Trophoblast cell (in vitro differentiated cells and primary cell): ENCODE results near the gene LZTS3.
"Not testable (repeated sequence)": the region's sequence is repeated elsewhere in the genome, so short reads cannot be mapped to it uniquely, and the experiment has no call there.

Source experiments
- DNase-seq, 2 donors: peaks; one replicate each; pipeline ENCODE4 v3.0.0-alpha.2; 2016
- H2AFZ ChIP-seq: 2 replicates; pipeline ENCODE4 v1.6.1; 2013; ENCODE audit warnings: low read length, moderate library complexity, mild to moderate bottlenecking; ENCODE audit not compliant: insufficient read depth, poor library complexity
- H2AK5ac ChIP-seq: 2 replicates; pipeline ENCODE4 v1.6.1; 2013; ENCODE audit warnings: mild to moderate bottlenecking, low read length
- H2BK120ac ChIP-seq: 2 replicates; pipeline ENCODE4 v1.6.1; 2013; ENCODE audit warnings: low read length, mild to moderate bottlenecking, moderate library complexity; ENCODE audit not compliant: insufficient read depth, poor library complexity
- H2BK12ac ChIP-seq: 2 replicates; pipeline ENCODE4 v1.6.1; 2013; ENCODE audit warnings: mild to moderate bottlenecking, low read length, moderate library complexity
- H2BK5ac ChIP-seq: 2 replicates; pipeline ENCODE4 v1.6.1; 2013; ENCODE audit warnings: low read length, low read depth, moderate library complexity, mild to moderate bottlenecking; ENCODE audit not compliant: poor library complexity
- H3K14ac ChIP-seq: 2 replicates; pipeline ENCODE4 v1.6.1; 2013; ENCODE audit warnings: mild to moderate bottlenecking, low read length
- H3K18ac ChIP-seq: 2 replicates; pipeline ENCODE4 v1.6.1; 2013; ENCODE audit warnings: mild to moderate bottlenecking, low read length
- H3K23ac ChIP-seq: 2 replicates; pipeline ENCODE4 v1.6.1; 2013; ENCODE audit warnings: low read length
- H3K27ac ChIP-seq: 2 replicates; pipeline ENCODE4 v1.5.1; 2013; ENCODE audit warnings: low read depth, mild to moderate bottlenecking, inconsistent platforms, low read length, moderate library complexity
- H3K27me3 ChIP-seq: 2 replicates; pipeline ENCODE4 v1.6.1; 2013; ENCODE audit warnings: inconsistent platforms, mild to moderate bottlenecking, low read length, moderate library complexity; ENCODE audit not compliant: insufficient read depth
- H3K36me3 ChIP-seq, 2 experiments: 1 replicate in 1 of 2; 2 replicates in 1 of 2; pipeline ENCODE4 v1.6.1; 2013; ENCODE audit warnings: low read length in 2 of 2, mild to moderate bottlenecking in 2 of 2, moderate library complexity in 1 of 2; ENCODE audit not compliant: insufficient read depth in 2 of 2, control insufficient read depth in 1 of 2
- H3K4ac ChIP-seq: 2 replicates; pipeline ENCODE4 v1.6.1; 2013; ENCODE audit warnings: low read depth, mild to moderate bottlenecking, low read length, moderate library complexity
- H3K4me1 ChIP-seq, 2 experiments: 1 replicate in 1 of 2; 2 replicates in 1 of 2; pipeline ENCODE4 v1.6.1; 2013; ENCODE audit warnings: low read length in 2 of 2, mild to moderate bottlenecking in 2 of 2, moderate library complexity in 1 of 2; ENCODE audit not compliant: insufficient read depth in 2 of 2, control insufficient read depth in 1 of 2
- H3K4me2 ChIP-seq: 2 replicates; pipeline ENCODE4 v1.6.1; 2013; ENCODE audit warnings: inconsistent platforms, mild to moderate bottlenecking, low read length, moderate library complexity
- H3K4me3 ChIP-seq: 2 replicates; pipeline ENCODE4 v1.5.1; 2013; ENCODE audit warnings: mild to moderate bottlenecking, low read depth, low read length, inconsistent platforms
- H3K79me1 ChIP-seq: one replicate; pipeline ENCODE4 v1.6.1; 2013; ENCODE audit warnings: low read length
- H3K79me2 ChIP-seq: 2 replicates; pipeline ENCODE4 v1.6.1; 2013; ENCODE audit warnings: low read length, mild to moderate bottlenecking; ENCODE audit not compliant: control insufficient read depth, insufficient read depth, poor library complexity
- H3K9ac ChIP-seq: 2 replicates; pipeline ENCODE4 v1.6.1; 2013; ENCODE audit warnings: mild to moderate bottlenecking, low read length
- H3K9me3 ChIP-seq: 2 replicates; pipeline ENCODE4 v1.6.1; 2013; ENCODE audit warnings: low read depth, mild to moderate bottlenecking, control low read depth, inconsistent platforms, low read length; ENCODE audit not compliant: insufficient read depth
- H4K12ac ChIP-seq: 2 replicates; pipeline ENCODE4 v1.6.1; 2013; ENCODE audit warnings: low read depth, mild to moderate bottlenecking, low read length, moderate library complexity
- H4K8ac ChIP-seq: 2 replicates; pipeline ENCODE4 v1.6.1; 2013; ENCODE audit warnings: low read depth, mild to moderate bottlenecking, low read length, moderate library complexity
- H4K91ac ChIP-seq: one replicate; pipeline ENCODE4 v1.6.1; 2013; ENCODE audit warnings: low read depth, mild to moderate bottlenecking, low read length, moderate library complexity
- WGBS: extraction: QIAGEN DNeasy Blood & Tissue Kit; methylation state at CpG from one replicate; pipeline ENCODE4 v1.1.7; 2013; ENCODE audit warnings: missing lambda C conversion rate; ENCODE audit not compliant: insufficient read length, insufficient coverage; ENCODE audit errors: extremely low coverage; 5-methylcytosine and 5-hydroxymethylcytosine counted together

LZTS3 gene

DNA sequence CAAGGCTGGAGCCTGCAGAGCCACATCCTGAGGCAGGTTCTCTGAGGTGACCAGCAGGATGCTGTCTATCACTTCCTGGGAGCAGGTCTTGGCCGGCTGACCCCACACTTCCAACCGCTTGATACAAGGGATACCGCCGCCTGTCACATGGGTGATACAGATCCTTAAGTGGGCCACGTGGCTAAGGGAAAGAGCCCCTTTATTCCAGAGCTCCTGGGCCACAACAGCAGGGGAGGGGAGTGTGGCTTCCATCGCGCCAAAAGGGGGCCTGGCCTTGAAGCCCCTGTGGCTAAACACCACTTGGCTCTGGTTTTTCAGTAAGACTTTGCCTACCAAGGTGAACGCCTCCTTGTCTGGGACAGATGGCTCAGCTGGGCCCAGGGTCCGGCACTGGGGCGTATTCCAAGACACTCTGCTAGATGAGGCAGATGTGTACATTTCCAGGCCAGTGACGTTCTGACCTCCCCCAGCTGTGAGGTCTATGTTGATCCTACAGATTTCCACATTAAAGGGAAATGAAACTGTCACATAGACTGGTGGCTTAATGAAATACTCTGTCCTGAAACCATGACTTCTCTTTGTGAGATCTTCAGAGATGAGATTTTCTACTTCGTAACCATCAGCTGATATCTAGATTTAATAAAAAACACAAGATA is 51.3 kb downstream of the LZTS3 start:
- H3K4me2 ChIP-seq: no peak overlapping the region
- no peak overlapping the region for H4K12ac ChIP-seq
- H3K4me1 ChIP-seq: no peaks in the 10 kb centered on the region
- H3K79me2 ChIP-seq: no peaks in the 10 kb centered on the region
- H2BK5ac ChIP-seq: no peak overlapping the region
- H2BK12ac ChIP-seq: no peak overlapping the region
- H3K9ac ChIP-seq: no peak overlapping the region
- no CpG with 5 or more reads among the region's 12 CpGs for WGBS
- H3K18ac ChIP-seq: no peak overlapping the region
- H3K36me3 ChIP-seq: peaks cover 19 to 20% of the 10 kb centered on the region in 2 experiments
- H3K27me3 ChIP-seq: no peaks in the 10 kb centered on the region
- no peak overlapping the region for H3K4ac ChIP-seq
- no peak overlapping the region for H3K4me3 ChIP-seq
- H3K23ac ChIP-seq: no peak overlapping the region
- no peak overlapping the region for H4K8ac ChIP-seq
- no peak overlapping the region for H3K27ac ChIP-seq
- no peak overlapping the region for H4K91ac ChIP-seq
- H2AK5ac ChIP-seq: no peak overlapping the region
- no peak for DNase-seq
- no peaks in the 10 kb centered on the region for H3K79me1 ChIP-seq
- H2BK120ac ChIP-seq: no peak overlapping the region
- no peak overlapping the region for H3K14ac ChIP-seq
- H3K9me3 ChIP-seq: peaks cover 13% of the 10 kb centered on the region
- no peak overlapping the region for H2AFZ ChIP-seq

DNA sequence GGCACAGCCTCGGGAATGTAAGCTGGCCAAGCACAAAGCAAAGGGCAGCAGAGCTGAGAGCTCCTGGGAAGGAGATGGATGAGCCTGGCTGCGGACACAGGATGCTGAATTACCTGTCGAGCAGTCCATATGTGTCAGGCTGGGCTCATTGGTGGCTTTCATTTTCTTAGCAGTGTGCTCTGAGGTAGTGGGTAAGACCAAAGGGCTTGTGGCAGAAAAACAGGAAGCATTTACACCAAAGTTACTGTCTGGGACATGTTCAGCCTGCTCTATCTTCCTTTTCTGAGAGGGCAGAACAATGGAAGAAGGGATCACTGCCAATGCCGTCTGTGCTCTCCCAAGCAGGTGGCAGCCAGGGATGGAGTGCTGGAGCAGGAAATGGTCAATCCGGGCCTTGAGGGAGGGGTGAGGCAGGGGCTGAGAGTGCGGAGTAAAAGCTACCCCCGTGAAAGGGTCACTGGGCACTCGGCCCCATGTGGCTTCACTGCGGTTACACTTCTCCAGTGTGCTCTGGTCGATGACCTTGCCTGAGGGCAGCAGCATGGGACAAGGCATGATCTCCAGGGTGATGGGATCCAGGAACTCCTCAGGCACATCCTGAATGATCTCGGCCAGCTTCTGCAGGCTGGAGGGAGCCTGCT is 52.0 kb downstream of the LZTS3 start:
- H3K23ac ChIP-seq: no peak overlapping the region
- peaks cover 13% of the 10 kb centered on the region for H3K9me3 ChIP-seq
- H3K9ac ChIP-seq: no peak overlapping the region
- no peak overlapping the region for H2BK5ac ChIP-seq
- no peaks in the 10 kb centered on the region for H3K4me1 ChIP-seq
- no peak overlapping the region for H2AK5ac ChIP-seq
- no peak overlapping the region for H3K4ac ChIP-seq
- no peak overlapping the region for H3K4me2 ChIP-seq
- H3K79me1 ChIP-seq: no peaks in the 10 kb centered on the region
- no peaks in the 10 kb centered on the region for H3K79me2 ChIP-seq
- no peak overlapping the region for H4K12ac ChIP-seq
- no peak overlapping the region for H2BK12ac ChIP-seq
- H3K27me3 ChIP-seq: no peaks in the 10 kb centered on the region
- WGBS: no CpG with 5 or more reads among the region's 11 CpGs
- H2BK120ac ChIP-seq: no peak overlapping the region
- no peak overlapping the region for H4K91ac ChIP-seq
- H3K27ac ChIP-seq: no peak overlapping the region
- H3K14ac ChIP-seq: no peak overlapping the region
- no peak overlapping the region for H3K18ac ChIP-seq
- H2AFZ ChIP-seq: no peak overlapping the region
- peaks cover 19% of the 10 kb centered on the region in 2 experiments for H3K36me3 ChIP-seq
- H4K8ac ChIP-seq: no peak overlapping the region
- DNase-seq: no peak
- H3K4me3 ChIP-seq: no peak overlapping the region

- H3K36me3 ChIP-seq: peaks cover 17 to 19% of the 10 kb centered on the region in 2 experiments
- H3K14ac ChIP-seq: no peak overlapping the region
- H2AK5ac ChIP-seq: no peak overlapping the region
- H4K8ac ChIP-seq: no peak overlapping the region
- H3K4me3 ChIP-seq: no peak overlapping the region
- H3K79me2 ChIP-seq: no peaks in the 10 kb centered on the region
- no CpG with 5 or more reads among the region's 5 CpGs for WGBS
- H3K4me1 ChIP-seq: no peaks in the 10 kb centered on the region
- no peak overlapping the region for H4K12ac ChIP-seq
- DNase-seq: no peak
- H2BK5ac ChIP-seq: no peak overlapping the region
- no peak overlapping the region for H2BK12ac ChIP-seq
- H3K79me1 ChIP-seq: no peaks in the 10 kb centered on the region
- no peak overlapping the region for H3K23ac ChIP-seq
- H3K9me3 ChIP-seq: peaks cover 5% of the 10 kb centered on the region
- no peak overlapping the region for H3K4ac ChIP-seq
- no peak overlapping the region for H2AFZ ChIP-seq
- H4K91ac ChIP-seq: no peak overlapping the region
- H3K27ac ChIP-seq: no peak overlapping the region
- H3K9ac ChIP-seq: no peak overlapping the region
- H2BK120ac ChIP-seq: no peak overlapping the region
- no peak overlapping the region for H3K4me2 ChIP-seq
- no peaks in the 10 kb centered on the region for H3K27me3 ChIP-seq
- H3K18ac ChIP-seq: no peak overlapping the region
Observed at GRCh38 chr20:3119044-3119443, 54.3 kb downstream of the LZTS3 start.

- H3K79me2 ChIP-seq, H3K14ac ChIP-seq, H3K9me3 ChIP-seq: not testable (repeated sequence)
Observed at GRCh38 chr20:3117839-3118379, 55.4 kb downstream of the LZTS3 start.

More at GRCh38 chr20:3117839-3118379, 55.4 kb downstream of the LZTS3 start:
- peaks cover 15 to 18% of the 10 kb centered on the region in 2 experiments for H3K36me3 ChIP-seq
- H3K79me1 ChIP-seq, H3K9ac ChIP-seq, H3K4me3 ChIP-seq, H3K23ac ChIP-seq, H3K4ac ChIP-seq, H3K4me2 ChIP-seq, H2BK5ac ChIP-seq, H2AK5ac ChIP-seq, H2BK120ac ChIP-seq, H2AFZ ChIP-seq, H3K18ac ChIP-seq, H4K91ac ChIP-seq, H2BK12ac ChIP-seq, H3K27ac ChIP-seq, H4K12ac ChIP-seq, H3K27me3 ChIP-seq, H3K4me1 ChIP-seq, H4K8ac ChIP-seq: not testable (repeated sequence)
- peak; percentile 54 to 77 for DNase-seq
- WGBS: no CpG with 5 or more reads among the region's 14 CpGs
